SW 1271 (cell line): ENCODE measurements around the gene TSR2.

Source experiments
- DNase-seq, 2 experiments: peaks; one replicate each; lab custom pipeline; 2025; lab: John Stamatoyannopoulos, UW

The TSR2 gene

GRCh38 chrX:54439960-54440871 lies at the start of gene TSR2:
TSR2 (plus strand) TSS chrX:54440404; CDS start chrX:54440422, 18 bp downstream.
- peak; percentile 23 to 72 for DNase-seq

GRCh38 chrX:54397113-54397512 lies 43.1 kb upstream of the TSR2 start:
- no peak for DNase-seq

GRCh38 chrX:54407266-54407665 lies 32.9 kb upstream of the TSR2 start:
- no peak for DNase-seq

GRCh38 chrX:54411732-54412131 lies 28.5 kb upstream of the TSR2 start:
- no peak for DNase-seq

- DNase-seq = no peak
Measured at GRCh38 chrX:54413753-54414152, 26.5 kb upstream of the TSR2 start.

- no peak for DNase-seq
Measured at GRCh38 chrX:54415534-54416350, 24.5 kb upstream of the TSR2 start.

GRCh38 chrX:54416965-54417364 lies 23.2 kb upstream of the TSR2 start:
- no peak for DNase-seq

- DNase-seq = no peak
Measured at GRCh38 chrX:54419559-54420302, 20.5 kb upstream of the TSR2 start.

- DNase-seq = no peak
Measured at GRCh38 chrX:54422168-54422567, 18.0 kb upstream of the TSR2 start.

GRCh38 chrX:54423161-54423888 lies 16.9 kb upstream of the TSR2 start:
- DNase-seq = no peak

GRCh38 chrX:54427837-54428424 lies 12.3 kb upstream of the TSR2 start:
- DNase-seq = no peak

GRCh38 chrX:54430519-54430918 lies 9.7 kb upstream of the TSR2 start:
- DNase-seq = no peak

GRCh38 chrX:54435121-54435520 lies 5.1 kb upstream of the TSR2 start:
- no peak for DNase-seq

GRCh38 chrX:54442790-54443189 lies 2.6 kb downstream of the TSR2 start:
- DNase-seq = no peak

- DNase-seq = no peak
Measured at GRCh38 chrX:54444752-54445151, 4.5 kb downstream of the TSR2 start.

- no peak for DNase-seq
Measured at GRCh38 chrX:54446084-54446483, 5.9 kb downstream of the TSR2 start.

GRCh38 chrX:54447461-54447860 lies 7.3 kb downstream of the TSR2 start:
- DNase-seq = no peak

- DNase-seq = no peak
Measured at GRCh38 chrX:54449929-54450328, 9.7 kb downstream of the TSR2 start.

- no peak for DNase-seq
Measured at GRCh38 chrX:54452920-54453319, 12.7 kb downstream of the TSR2 start.

- no peak for DNase-seq
Measured at GRCh38 chrX:54470054-54470760, 30.0 kb downstream of the TSR2 start.
